Endothelial cell of umbilical vein (primary cell): ENCODE data around the gene KIF6. TPM values are rescaled to one million over a fixed set of nuclear protein-coding genes. Genes with fewer than 3 reads are reported as not detected.

Experiments used
- BruUV-seq: library from RNA; stranded (reverse); fragments of 400-500 nt; replicated peaks from 2 replicates; lab custom pipeline; 2021; lab: Mats Ljungman, UMichigan
- CTCF ChIA-PET: fragments of 300-600, 350-600 bp; sonication (Branson Sonifier 250); formaldehyde crosslinking; loops from one replicate; lab custom pipeline; 2021; ENCODE audit warnings: antibody characterized with exemption, inconsistent platforms; lab: Charles Lee
- POLR2A ChIA-PET: fragments of 300-600, 350-600 bp; sonication (Branson Sonifier 250); formaldehyde crosslinking; loops from one replicate; lab custom pipeline; 2021; ENCODE audit warnings: antibody characterized with exemption, inconsistent platforms; lab: Charles Lee
- DNase-seq: peaks from one replicate; pipeline ENCODE4 v3.0.0-alpha.2; 2011; ENCODE audit warnings: low read depth, low spot score
- FAIRE-seq: peaks from 2 replicates; lab custom pipeline; 2011; peaks lifted over from hg19 to GRCh38; lab: Jason Lieb, UNC
- H2AFZ ChIP-seq: 2 replicates; pipeline ENCODE4 v1.6.0; 2012; ENCODE audit warnings: low read depth, low read length, control low read depth, inconsistent platforms
- H3K27ac ChIP-seq: 2 replicates; pipeline ENCODE4 v1.5.1; 2011; ENCODE audit warnings: low read depth, mild to moderate bottlenecking, control low read depth, low read length, moderate library complexity; ENCODE audit not compliant: insufficient read depth
- H3K27me3 ChIP-seq, 2 experiments: 2 replicates each; pipeline versions ENCODE4 v1.6.0 to v1.6.1; 2011; ENCODE audit warnings: low read length in 2 of 2, mixed read lengths in 1 of 2; ENCODE audit not compliant: control insufficient read depth in 2 of 2, insufficient read depth in 2 of 2
- H3K36me3 ChIP-seq, 2 experiments: 2 replicates in 1 of 2; 3 replicates in 1 of 2; pipeline ENCODE4 v1.5.1; 2011; ENCODE audit warnings: low read length in 2 of 2, mild to moderate bottlenecking in 1 of 2, moderate library complexity in 1 of 2; ENCODE audit not compliant: control insufficient read depth in 2 of 2, insufficient read depth in 2 of 2; ENCODE audit errors: extremely low read depth in 1 of 2
- H3K4me1 ChIP-seq: 3 replicates; pipeline ENCODE4 v1.5.1; 2011; ENCODE audit warnings: mild to moderate bottlenecking, low read length; ENCODE audit not compliant: control insufficient read depth, insufficient read depth; ENCODE audit errors: extremely low read depth
- H3K4me2 ChIP-seq: 2 replicates; pipeline ENCODE4 v1.6.1; 2011; ENCODE audit warnings: low read length, control low read depth, mixed read lengths; ENCODE audit not compliant: insufficient read depth
- H3K4me3 ChIP-seq, 3 experiments: fragments of 200-600 bp in 1 of 3; sonication (generic), shearing (Covaris generic) in 1 of 3; replicated peaks in 1 of 3; 2 replicates each; pipeline ENCODE4 v1.5.1; 2011 to 2016; ENCODE audit warnings: control low read depth in 3 of 3, low read length in 3 of 3, mild to moderate bottlenecking in 2 of 3, inconsistent platforms in 1 of 3, low read depth in 1 of 3, moderate library complexity in 1 of 3; ENCODE audit not compliant: insufficient read depth in 1 of 3
- H3K79me2 ChIP-seq: 2 replicates; pipeline ENCODE4 v1.6.0; 2012; ENCODE audit warnings: low read length, inconsistent platforms; ENCODE audit not compliant: control insufficient read depth, insufficient read depth
- H3K9ac ChIP-seq: replicated peaks from 2 replicates; pipeline ENCODE3; 2011; ENCODE audit warnings: low read length, control low read depth; ENCODE audit not compliant: insufficient read depth; ENCODE audit errors: extremely low read depth
- H3K9me1 ChIP-seq: replicated peaks from 3 replicates; pipeline ENCODE4 v1.6.0; 2011; ENCODE audit warnings: mild to moderate bottlenecking, low read length; ENCODE audit not compliant: control insufficient read depth, insufficient read depth; ENCODE audit errors: extremely low read depth
- H3K9me3 ChIP-seq: replicated peaks from 2 replicates; pipeline ENCODE4 v1.5.1; 2012; ENCODE audit warnings: low read length, inconsistent platforms; ENCODE audit not compliant: control insufficient read depth, insufficient read depth
- H4K20me1 ChIP-seq: replicated peaks from 2 replicates; pipeline ENCODE3; 2011; ENCODE audit warnings: mild to moderate bottlenecking, low read length; ENCODE audit not compliant: control insufficient read depth, insufficient read depth; ENCODE audit errors: extremely low read depth
- FOS ChIP-seq: IDR thresholded peaks from 2 replicates; pipeline ENCODE4 v1.6.1; 2011; ENCODE audit warnings: mild to moderate bottlenecking, low read length, moderate library complexity, borderline replicate concordance; ENCODE audit not compliant: insufficient read depth
- GATA2 ChIP-seq: IDR thresholded peaks from 2 replicates; pipeline ENCODE4 v1.7.0; 2011; ENCODE audit warnings: low read depth, mild to moderate bottlenecking, moderate library complexity, mixed read lengths, low read length; ENCODE audit not compliant: insufficient read length, insufficient read depth
- JUN ChIP-seq: IDR thresholded peaks from 2 replicates; pipeline ENCODE4 v1.6.1; 2011; ENCODE audit warnings: borderline replicate concordance, low read depth; ENCODE audit not compliant: insufficient read length, insufficient read depth
- MYC ChIP-seq: IDR thresholded peaks from one replicate; pipeline ENCODE4 v1.6.1; 2011; ENCODE audit warnings: mild to moderate bottlenecking, low read depth, low read length
- POLR2AphosphoS5 ChIP-seq: IDR thresholded peaks from 2 replicates; pipeline ENCODE4 v1.6.1; 2012; ENCODE audit warnings: low read depth, mild to moderate bottlenecking, control low read depth, low read length, moderate library complexity; ENCODE audit not compliant: insufficient read depth
- dilution Hi-C: fragments of 300-500 bp; cut with MboI; formaldehyde crosslinking; loops from one replicate; pipeline ENCODE4 v1.15.0; 2019; ENCODE audit warnings: low sequenced_read_pairs; ENCODE audit not compliant: extremely low pct_ligation_motif_present
- intact Hi-C: fragments of 100-400 bp; cut with micrococcal nuclease; formaldehyde crosslinking; loops from one replicate; pipeline ENCODE4 v1.10.0; 2022
- polyA plus RNA-seq, 4 experiments: library from polyadenylated mRNA; depleted of rRNA in 3 of 4; stranded (reverse) in 3 of 4; unstranded in 1 of 4; fragments of >200 nt; gene quantifications; 2 replicates each; pipeline versions ENCODE4 v1.2.1 to v1.2.3, GENCODE V29; 2011 to 2012; ENCODE audit warnings: missing spikeins in 1 of 4
- total RNA-seq: library from RNA; stranded (reverse); gene quantifications from 2 replicates; pipeline ENCODE4 v1.2.3, GENCODE V29; 2021
- TF ChIP-seq, protein P1 (sequence below), 2 donors: IDR thresholded peaks; 1 replicate in 1 of 2; 2 replicates in 1 of 2; pipeline ENCODE4 v1.5.1; 2011; ENCODE audit warnings: low read length in 2 of 2, mild to moderate bottlenecking in 2 of 2, moderate library complexity in 2 of 2, control low read depth in 1 of 2, inconsistent platforms in 1 of 2, low read depth in 1 of 2; ENCODE audit not compliant: insufficient read depth in 1 of 2; ENCODE audit errors: extremely low read depth in 1 of 2

KIF6 gene
- total and polyA plus RNA-seq, 2 donors (not counting 3 experiments of a cell fraction or from before 2014, with no cell fraction given): not detected

DNA sequence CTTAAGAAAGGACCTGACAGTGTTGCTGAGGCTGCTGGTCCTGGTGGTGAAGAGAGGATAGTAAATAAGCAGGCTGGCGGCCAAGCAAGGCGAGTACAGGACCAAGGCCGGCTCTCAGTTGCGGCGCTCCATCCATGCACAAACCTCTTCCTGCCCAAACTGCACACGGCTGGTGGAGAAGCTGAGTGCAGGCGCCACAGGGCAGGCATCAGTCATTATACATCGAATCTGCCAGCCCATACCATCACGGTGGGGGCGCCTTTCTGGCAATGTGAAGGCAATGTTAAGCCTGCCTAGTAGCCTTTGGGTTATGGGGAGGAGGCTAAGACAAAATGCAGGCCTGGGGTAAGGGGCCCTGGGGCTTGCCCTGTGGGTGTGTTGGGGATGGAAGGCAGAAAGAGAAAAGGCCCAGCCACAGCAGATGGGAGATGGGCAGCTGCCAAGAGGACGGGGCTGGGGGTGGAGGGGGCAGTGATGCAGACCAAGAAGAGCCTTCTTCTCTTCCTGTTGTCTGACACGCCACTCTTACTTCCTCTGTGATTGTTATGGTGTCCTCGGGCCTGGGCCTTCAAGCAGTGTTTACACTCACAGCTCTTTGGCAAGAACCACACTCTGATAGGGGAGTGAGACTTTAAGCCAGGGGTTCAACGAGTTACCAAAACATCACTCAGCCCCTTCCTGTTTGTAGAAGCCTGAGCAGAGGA is 382.4 kb downstream of the KIF6 start:
- intact Hi-C loops (loop anchor here (10.0 kb wide), 1 partner anchor 1502 kb away; no protein-coding TSS in a partner anchor), dilution Hi-C loops (no loop called here)
- Histone ChIP-seq H2AFZ (no peak overlapping the region), H4K20me1 (no peaks in the 10 kb centered on the region), H3K79me2 (no peaks in the 10 kb centered on the region), H3K36me3 (no peaks in the 10 kb centered on the region), H3K27ac (no peak overlapping the region), H3K4me2 (no peak overlapping the region), H3K9me3 (no peaks in the 10 kb centered on the region), H3K4me1 (no peaks in the 10 kb centered on the region), H3K4me3 (no peak overlapping the region), H3K9me1 (no peaks in the 10 kb centered on the region), H3K9ac (no peak overlapping the region), H3K27me3 (peaks cover 0 to 2% of the 10 kb centered on the region in 2 experiments)
- BruUV-seq: no TSS peak
- ChIA-PET POLR2A (no interaction called here), CTCF (no interaction called here)
- DNase-seq: no peak
- no peak for FAIRE-seq
- TF ChIP-seq JUN (no peak), POLR2AphosphoS5 (no peak), GATA2 (no peak), MYC (no peak), FOS (no peak)
- TF ChIP-seq, protein P1, sequence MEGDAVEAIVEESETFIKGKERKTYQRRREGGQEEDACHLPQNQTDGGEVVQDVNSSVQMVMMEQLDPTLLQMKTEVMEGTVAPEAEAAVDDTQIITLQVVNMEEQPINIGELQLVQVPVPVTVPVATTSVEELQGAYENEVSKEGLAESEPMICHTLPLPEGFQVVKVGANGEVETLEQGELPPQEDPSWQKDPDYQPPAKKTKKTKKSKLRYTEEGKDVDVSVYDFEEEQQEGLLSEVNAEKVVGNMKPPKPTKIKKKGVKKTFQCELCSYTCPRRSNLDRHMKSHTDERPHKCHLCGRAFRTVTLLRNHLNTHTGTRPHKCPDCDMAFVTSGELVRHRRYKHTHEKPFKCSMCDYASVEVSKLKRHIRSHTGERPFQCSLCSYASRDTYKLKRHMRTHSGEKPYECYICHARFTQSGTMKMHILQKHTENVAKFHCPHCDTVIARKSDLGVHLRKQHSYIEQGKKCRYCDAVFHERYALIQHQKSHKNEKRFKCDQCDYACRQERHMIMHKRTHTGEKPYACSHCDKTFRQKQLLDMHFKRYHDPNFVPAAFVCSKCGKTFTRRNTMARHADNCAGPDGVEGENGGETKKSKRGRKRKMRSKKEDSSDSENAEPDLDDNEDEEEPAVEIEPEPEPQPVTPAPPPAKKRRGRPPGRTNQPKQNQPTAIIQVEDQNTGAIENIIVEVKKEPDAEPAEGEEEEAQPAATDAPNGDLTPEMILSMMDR (IDR thresholded peaks at IDR 0.05; ENCODE audit: extremely low read depth in 1 of 2, insufficient read depth in 1 of 2, low read depth in 1 of 2, low read length in 2 of 2): no peak
